Panc1 (cell line): ENCODE data around the gene GADL1. TPM values are rescaled to one million over a fixed set of nuclear protein-coding genes. Genes with fewer than 3 reads are reported as not detected.

Source experiments
- ATAC-seq: fragments of 200-7000 bp; cut with Tn5 transposase; 2 replicates; pipeline ENCODE4 v1.9.1; 2020; ENCODE audit warnings: mild to moderate bottlenecking, moderate library complexity
- BruUV-seq: library from RNA; stranded (reverse); fragments of 400-500 nt; replicated peaks from 2 replicates; lab custom pipeline; 2021; lab: Mats Ljungman, UMichigan
- CTCF ChIA-PET: fragments of 300-600 bp; sonication (Branson Sonifier 250); formaldehyde crosslinking; loops from one replicate; lab custom pipeline; 2022; ENCODE audit warnings: antibody characterized with exemption; lab: Charles Lee
- POLR2A ChIA-PET: fragments of 300-600 bp; sonication (Branson Sonifier 250); formaldehyde crosslinking; loops from one replicate; lab custom pipeline; 2022; ENCODE audit warnings: antibody characterized with exemption; lab: Charles Lee
- DNase-seq: peaks from one replicate; pipeline ENCODE4 v3.0.0-alpha.2; 2010; ENCODE audit warnings: low read depth, low spot score
- H3K27ac ChIP-seq: 2 replicates; pipeline ENCODE4 v1.5.1; 2011; ENCODE audit warnings: mild to moderate bottlenecking, low read length, inconsistent platforms
- H3K27me3 ChIP-seq: fragments of 200-500 bp; sonication (Bioruptor generic); 2 replicates; pipeline ENCODE4 v1.6.0; 2014; ENCODE audit warnings: low read length, inconsistent platforms; ENCODE audit not compliant: control insufficient read depth, insufficient read depth
- H3K36me3 ChIP-seq: fragments of 200-500 bp; sonication (Bioruptor generic); 2 replicates; pipeline ENCODE4 v1.5.1; 2014; ENCODE audit warnings: inconsistent platforms, mild to moderate bottlenecking, low read length, moderate library complexity; ENCODE audit not compliant: control insufficient read depth, insufficient read depth
- H3K4me1 ChIP-seq: 2 replicates; pipeline ENCODE4 v1.5.1; 2011; ENCODE audit warnings: inconsistent platforms, mild to moderate bottlenecking, low read length, moderate library complexity; ENCODE audit not compliant: control insufficient read depth, insufficient read depth
- H3K4me3 ChIP-seq, 2 experiments: 2 replicates each; pipeline ENCODE4 v1.5.1; 2011 to 2012; ENCODE audit warnings: low read depth in 2 of 2, low read length in 2 of 2, mild to moderate bottlenecking in 2 of 2, inconsistent platforms in 1 of 2, moderate library complexity in 1 of 2
- H3K9me3 ChIP-seq: fragments of 200-500 bp; sonication (Bioruptor generic); 2 replicates; pipeline ENCODE4 v1.5.1; 2014; ENCODE audit warnings: low read depth, mild to moderate bottlenecking, inconsistent platforms, low read length, moderate library complexity; ENCODE audit not compliant: control insufficient read depth, insufficient read depth
- CTCF ChIP-seq: fragments of 450-650 bp; IDR thresholded peaks from 2 replicates; pipeline ENCODE4 v1.5.1; 2017; ENCODE audit warnings: mild to moderate bottlenecking
- POLR2AphosphoS5 ChIP-seq: IDR thresholded peaks from 2 replicates; pipeline ENCODE4 v1.6.1; 2012; ENCODE audit warnings: mild to moderate bottlenecking, low read depth, low read length, moderate library complexity
- REST ChIP-seq, 2 experiments: IDR thresholded peaks; 2 replicates each; pipeline ENCODE4 v1.6.1; 2011 to 2012; ENCODE audit warnings: low read depth in 2 of 2, control low read depth in 1 of 2, low read length in 1 of 2, mild to moderate bottlenecking in 1 of 2, moderate library complexity in 1 of 2; ENCODE audit not compliant: insufficient read depth in 1 of 2
- SIN3A ChIP-seq: IDR thresholded peaks from 2 replicates; pipeline ENCODE4 v1.6.1; 2012; ENCODE audit warnings: low read depth, mild to moderate bottlenecking, low read length, moderate library complexity, borderline replicate concordance; ENCODE audit not compliant: insufficient read depth
- TCF7L2 ChIP-seq: IDR thresholded peaks from 2 replicates; pipeline ENCODE4 v1.6.1; 2011; ENCODE audit warnings: mild to moderate bottlenecking, low read depth, low read length, inconsistent platforms
- in situ Hi-C: cut with HindIII; loops from 2 replicates; pipeline ENCODE4 v1.10.0; 2016; ENCODE audit warnings: low sequenced_read_pairs, low pct_unique_long_range_greater_than_20kb
- intact Hi-C: fragments of 100-400 bp; cut with micrococcal nuclease; formaldehyde crosslinking; loops from one replicate; pipeline ENCODE4 v1.10.0; 2022; ENCODE audit not compliant: unreplicated experiment
- total RNA-seq: library from RNA; stranded (reverse); gene quantifications from one replicate; pipeline ENCODE4 v1.2.1, GENCODE V29; 2021; ENCODE audit not compliant: unreplicated experiment

The GADL1 gene
- total RNA-seq, 1 experiment from 2014 or later = not detected

- ATAC-seq = no peak
- POLR2A ChIA-PET = no interaction called here
Observed at GRCh38 chr3:30686176-30686575, 208.3 kb downstream of the GADL1 start.

GRCh38 chr3:30685267-30685667, 209.2 kb downstream of the GADL1 start:
- CTCF ChIA-PET = no interaction called here

More at GRCh38 chr3:30686176-30686575, 208.3 kb downstream of the GADL1 start:
- TF ChIP-seq CTCF (no peak), SIN3A (no peak), TCF7L2 (no peak), POLR2AphosphoS5 (no peak), REST (IDR thresholded peaks at IDR 0.05; ENCODE audit: insufficient read depth in 1 of 2, low read depth in 2 of 2, low read length in 1 of 2) (no peak)
- in situ Hi-C loops (no loop called here), intact Hi-C loops (no loop called here)
- peaks cover 28% of the 10 kb centered on the region for H3K4me1 ChIP-seq
- peaks cover 2% of the 10 kb centered on the region; the same call in 1 of the 2 replicates for H3K36me3 ChIP-seq
- no peaks in the 10 kb centered on the region for H3K9me3 ChIP-seq
- DNase-seq = no peak
- CTCF ChIA-PET = interaction anchor here (0.6 kb wide), 1 partner anchor 124 kb away, joined by 3 read pairs; no protein-coding TSS in a partner anchor
- no peak overlapping the region for H3K27ac ChIP-seq
- H3K4me3 ChIP-seq = no peak overlapping the region
- H3K27me3 ChIP-seq = no peaks in the 10 kb centered on the region
- BruUV-seq = no TSS peak

More at GRCh38 chr3:30685267-30685667, 209.2 kb downstream of the GADL1 start:
- POLR2A ChIA-PET = no interaction called here
- Histone ChIP-seq H3K4me1 (peaks cover 24% of the 10 kb centered on the region), H3K27ac (peak overlapping the region; percentile 29; the same call in 1 of the 2 replicates), H3K27me3 (no peaks in the 10 kb centered on the region), H3K36me3 (0 out of 2 replicates have a peak, but pooled peaks cover 2% of the 10 kb centered on the region), H3K9me3 (no peaks in the 10 kb centered on the region), H3K4me3 (no peak overlapping the region)
- TF ChIP-seq REST (IDR thresholded peaks at IDR 0.05; ENCODE audit: insufficient read depth in 1 of 2, low read depth in 2 of 2, low read length in 1 of 2) = no peak
- no peak for TF ChIP-seq POLR2AphosphoS5
- TF ChIP-seq CTCF = no peak
- TF ChIP-seq SIN3A = no peak
- TF ChIP-seq TCF7L2 = no peak
- ATAC-seq (no peak), DNase-seq (no peak)
- in situ Hi-C loops (no loop called here), intact Hi-C loops (no loop called here)
- no TSS peak for BruUV-seq
